GM12875 (cell line): ENCODE data around the gene KIRREL2.

Experiments used
- H3K4me3 ChIP-seq: one replicate; pipeline ENCODE4 v1.5.1; 2011; ENCODE audit warnings: low read depth, low read length, control low read depth
- CTCF ChIP-seq: IDR thresholded peaks from 2 replicates; pipeline ENCODE4 v1.5.1; 2011; ENCODE audit warnings: low read depth, mild to moderate bottlenecking, control low read depth, inconsistent platforms, low read length, moderate library complexity, borderline replicate concordance; ENCODE audit not compliant: insufficient read depth

The KIRREL2 gene

GRCh38 chr19:35894342-35894741 lies 37.6 kb downstream of the KIRREL2 start:
- H3K4me3 ChIP-seq: no peak overlapping the region
- no peak for TF ChIP-seq CTCF

GRCh38 chr19:35895911-35896642 lies 39.4 kb downstream of the KIRREL2 start:
- no peak overlapping the region for H3K4me3 ChIP-seq
- no peak for TF ChIP-seq CTCF

- no peak for TF ChIP-seq CTCF
Observed at GRCh38 chr19:35896643-35897040, 39.9 kb downstream of the KIRREL2 start.

GRCh38 chr19:35897706-35898451 lies 41.2 kb downstream of the KIRREL2 start:
- TF ChIP-seq CTCF: no peak
- H3K4me3 ChIP-seq: peak overlapping the region; percentile 88

More at GRCh38 chr19:35896643-35897040, 39.9 kb downstream of the KIRREL2 start:
- no peak overlapping the region for H3K4me3 ChIP-seq

- TF ChIP-seq CTCF: no peak
- H3K4me3 ChIP-seq: peak overlapping the region; percentile 88
Observed at GRCh38 chr19:35898499-35898809, 41.7 kb downstream of the KIRREL2 start.

GRCh38 chr19:35899547-35900214 lies 43.0 kb downstream of the KIRREL2 start:
- no peak for TF ChIP-seq CTCF
- peak overlapping the region; percentile 88 for H3K4me3 ChIP-seq
